GM12873 (cell line): Measurements from ENCODE around the gene ADIG.

Experiments
- TF ChIP-seq, protein P1 (sequence below): IDR thresholded peaks from 2 replicates; pipeline ENCODE4 v1.5.1; 2012; ENCODE audit warnings: low read depth, mild to moderate bottlenecking, moderate library complexity, low read length, control low read depth; ENCODE audit not compliant: insufficient read depth; ENCODE audit errors: missing control alignments

The ADIG gene

DNA sequence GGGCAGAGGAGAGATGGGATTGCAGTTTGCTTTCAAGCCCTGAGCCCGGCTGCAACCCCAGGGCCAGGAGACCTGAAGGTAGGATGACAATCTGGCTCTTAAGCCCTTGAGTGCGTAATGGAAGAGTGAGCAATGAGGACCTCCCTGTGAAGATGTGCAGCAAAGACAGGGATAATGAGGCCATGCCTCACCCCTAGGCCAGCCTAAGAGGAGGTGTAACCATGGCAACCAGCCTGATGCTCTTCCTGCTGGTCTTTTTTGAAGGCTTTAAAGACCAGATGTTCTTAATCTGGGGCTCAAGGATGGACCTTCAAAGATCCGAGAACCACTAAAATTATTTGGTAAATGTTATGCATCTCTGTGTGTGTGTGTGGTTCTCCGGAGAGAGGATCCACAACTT is 28.8 kb downstream of the ADIG start:
- TF ChIP-seq, protein P1, sequence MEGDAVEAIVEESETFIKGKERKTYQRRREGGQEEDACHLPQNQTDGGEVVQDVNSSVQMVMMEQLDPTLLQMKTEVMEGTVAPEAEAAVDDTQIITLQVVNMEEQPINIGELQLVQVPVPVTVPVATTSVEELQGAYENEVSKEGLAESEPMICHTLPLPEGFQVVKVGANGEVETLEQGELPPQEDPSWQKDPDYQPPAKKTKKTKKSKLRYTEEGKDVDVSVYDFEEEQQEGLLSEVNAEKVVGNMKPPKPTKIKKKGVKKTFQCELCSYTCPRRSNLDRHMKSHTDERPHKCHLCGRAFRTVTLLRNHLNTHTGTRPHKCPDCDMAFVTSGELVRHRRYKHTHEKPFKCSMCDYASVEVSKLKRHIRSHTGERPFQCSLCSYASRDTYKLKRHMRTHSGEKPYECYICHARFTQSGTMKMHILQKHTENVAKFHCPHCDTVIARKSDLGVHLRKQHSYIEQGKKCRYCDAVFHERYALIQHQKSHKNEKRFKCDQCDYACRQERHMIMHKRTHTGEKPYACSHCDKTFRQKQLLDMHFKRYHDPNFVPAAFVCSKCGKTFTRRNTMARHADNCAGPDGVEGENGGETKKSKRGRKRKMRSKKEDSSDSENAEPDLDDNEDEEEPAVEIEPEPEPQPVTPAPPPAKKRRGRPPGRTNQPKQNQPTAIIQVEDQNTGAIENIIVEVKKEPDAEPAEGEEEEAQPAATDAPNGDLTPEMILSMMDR: no peak

DNA sequence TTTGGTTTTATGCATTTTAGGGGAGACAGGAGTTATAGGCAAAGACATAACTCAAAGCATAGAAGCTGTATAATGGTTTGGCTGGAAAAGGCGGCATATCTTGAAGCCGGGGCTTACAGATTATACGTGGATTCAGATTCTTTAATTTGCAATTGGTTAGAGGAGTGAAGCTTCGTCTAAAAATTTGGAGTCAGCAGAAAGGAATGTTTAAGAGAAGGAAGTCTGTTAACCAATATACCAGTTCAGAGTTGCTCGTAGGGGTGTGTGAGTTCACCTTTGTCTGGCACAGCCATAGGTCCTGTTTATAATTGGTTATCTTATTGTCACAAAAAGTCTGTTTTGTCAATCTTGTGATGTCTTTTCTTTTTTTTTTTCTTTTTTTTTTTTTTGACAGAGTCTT is 29.5 kb downstream of the ADIG start:
- TF ChIP-seq, protein P1: no peak

- TF ChIP-seq, protein P1: no peak
Measured at GRCh38 chr20:38612751-38613515, 31.9 kb downstream of the ADIG start.

DNA sequence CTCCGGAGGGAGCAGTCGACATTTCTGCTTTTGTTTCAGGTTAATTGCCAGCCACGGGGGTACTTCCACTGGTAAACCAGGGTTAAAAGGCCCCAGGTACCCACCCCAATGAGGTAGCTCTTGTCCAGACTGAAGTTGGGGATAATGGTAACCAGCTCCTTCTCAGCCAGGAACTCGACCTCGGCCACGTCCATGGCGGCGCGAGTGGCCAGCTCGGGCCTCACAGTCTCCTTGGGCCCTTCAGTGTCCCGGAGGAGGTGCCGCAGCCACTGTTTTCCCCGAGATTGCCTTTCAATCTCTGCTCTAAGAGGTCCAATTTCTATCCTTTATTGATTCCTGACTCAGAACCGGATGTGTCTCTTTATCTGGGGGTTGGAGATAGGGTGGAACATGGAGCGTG is 34.3 kb downstream of the ADIG start:
- TF ChIP-seq, protein P1: no peak

DNA sequence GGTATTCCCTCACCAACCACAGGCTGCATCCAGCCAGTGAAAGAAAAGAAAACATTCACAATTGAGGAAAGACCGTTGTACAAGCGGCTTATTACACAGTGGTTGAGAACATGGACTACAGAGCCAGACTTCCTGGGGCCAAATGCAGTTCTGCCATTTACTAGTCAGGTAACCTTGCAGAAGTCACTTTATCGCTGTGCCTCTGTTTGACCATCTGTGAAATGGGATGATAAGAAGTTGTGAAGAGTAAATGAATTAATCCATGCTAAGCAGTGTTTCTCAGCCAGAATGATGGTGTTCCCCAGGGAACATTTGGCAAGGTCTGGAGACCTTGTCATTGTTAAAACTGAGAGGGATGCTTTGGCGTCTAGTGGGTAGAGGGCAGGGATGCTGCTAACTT is 35.5 kb downstream of the ADIG start:
- TF ChIP-seq, protein P1: no peak

DNA sequence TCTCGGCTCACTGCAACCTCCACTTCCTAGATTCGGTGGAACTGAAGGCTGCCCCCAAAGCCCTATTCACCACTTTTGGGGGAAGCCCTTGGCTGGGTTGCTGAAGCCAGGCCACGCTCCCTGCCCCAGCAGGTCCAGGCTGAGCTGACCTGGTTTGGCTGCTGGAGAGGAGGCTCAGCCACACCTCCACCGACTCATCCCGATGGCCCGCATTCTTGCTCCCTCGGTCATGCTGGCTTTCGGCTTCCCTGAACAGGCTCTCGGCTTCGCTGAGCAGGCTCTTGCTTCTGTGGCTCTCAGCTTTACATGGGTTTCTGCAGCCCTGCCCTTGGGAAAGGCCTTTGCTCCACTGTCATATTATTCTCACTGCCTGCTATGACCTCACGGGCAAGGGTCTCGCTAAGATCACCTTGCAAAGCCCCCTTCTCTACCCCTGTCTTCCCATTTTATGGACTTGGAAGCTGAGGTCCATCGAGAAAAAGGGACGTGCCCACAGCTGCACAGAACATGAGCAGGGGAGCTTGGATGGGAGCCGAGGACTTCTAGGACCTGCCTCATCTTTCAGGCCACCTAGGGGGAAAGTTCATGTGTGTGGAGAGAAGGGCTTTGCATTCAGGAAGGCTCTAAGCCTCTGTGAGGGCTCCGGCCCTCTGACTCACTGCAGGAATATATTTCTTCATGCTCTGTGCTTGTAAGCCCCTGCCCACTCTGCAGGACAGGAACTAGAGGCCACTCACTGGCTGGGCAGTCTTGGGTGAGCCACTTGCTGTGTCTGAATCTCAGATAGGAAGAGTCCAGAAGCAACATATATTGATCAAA is 36.2 kb downstream of the ADIG start:
- TF ChIP-seq, protein P1: no peak

DNA sequence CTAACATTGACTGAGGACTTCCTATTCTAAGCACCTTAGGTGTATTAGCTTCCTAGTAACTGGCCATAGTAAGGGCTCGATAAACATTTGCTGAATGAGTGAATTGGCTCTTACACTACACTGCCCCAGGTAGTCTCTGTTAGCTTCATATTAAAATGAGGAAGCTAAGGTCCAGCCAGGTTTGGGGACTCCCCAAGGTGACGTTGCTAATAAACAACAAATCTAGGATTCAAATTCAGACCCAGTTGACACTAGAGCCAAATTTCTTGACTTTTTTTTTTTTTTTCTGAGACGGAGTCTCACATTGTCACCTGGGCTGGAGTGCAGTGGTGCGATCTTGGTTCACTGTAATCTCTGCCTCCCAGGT is 36.8 kb downstream of the ADIG start:
- TF ChIP-seq, protein P1: no peak
